ENCODE results near the gene C6orf120.

DNA sequence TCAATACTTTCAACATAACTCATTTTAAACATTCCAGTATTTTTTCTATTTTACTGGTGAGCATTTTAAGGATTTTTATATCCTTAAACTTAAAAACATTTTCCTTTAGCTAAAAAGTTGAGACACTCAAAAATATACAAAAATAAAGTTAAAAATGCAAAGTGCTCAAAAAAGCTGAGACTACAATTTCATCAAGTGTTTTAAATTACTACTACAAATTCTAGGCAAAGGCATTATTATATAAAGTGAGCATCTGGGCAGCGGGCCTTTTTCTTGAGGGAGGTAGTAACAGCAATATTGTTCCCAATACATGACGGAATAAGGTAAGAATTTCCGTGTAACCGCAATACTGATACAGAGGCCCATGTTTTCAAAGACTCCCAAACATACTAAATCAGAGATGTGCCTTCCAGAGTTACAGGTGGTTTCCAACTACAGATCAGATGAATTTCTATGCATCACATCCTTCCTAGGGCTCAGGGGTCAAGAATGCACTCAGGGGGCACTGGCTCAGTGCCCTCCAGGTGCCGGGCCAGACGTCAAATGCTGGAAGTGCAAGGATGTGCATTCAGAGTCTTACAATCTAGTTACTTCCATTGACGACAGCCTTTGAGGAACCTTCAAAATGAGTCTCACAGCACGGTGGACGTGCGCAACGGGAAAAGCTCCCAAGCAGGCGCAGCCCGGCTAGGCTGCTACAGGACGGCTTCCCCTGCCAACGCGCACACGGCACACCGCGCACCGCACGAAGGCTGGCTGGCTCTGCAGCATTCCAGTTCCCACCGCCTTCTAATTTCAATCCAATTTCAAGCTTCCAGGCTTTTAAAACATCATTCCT, 20.7 kb downstream of the C6orf120 start:
- TF ChIP-seq, protein P1, sequence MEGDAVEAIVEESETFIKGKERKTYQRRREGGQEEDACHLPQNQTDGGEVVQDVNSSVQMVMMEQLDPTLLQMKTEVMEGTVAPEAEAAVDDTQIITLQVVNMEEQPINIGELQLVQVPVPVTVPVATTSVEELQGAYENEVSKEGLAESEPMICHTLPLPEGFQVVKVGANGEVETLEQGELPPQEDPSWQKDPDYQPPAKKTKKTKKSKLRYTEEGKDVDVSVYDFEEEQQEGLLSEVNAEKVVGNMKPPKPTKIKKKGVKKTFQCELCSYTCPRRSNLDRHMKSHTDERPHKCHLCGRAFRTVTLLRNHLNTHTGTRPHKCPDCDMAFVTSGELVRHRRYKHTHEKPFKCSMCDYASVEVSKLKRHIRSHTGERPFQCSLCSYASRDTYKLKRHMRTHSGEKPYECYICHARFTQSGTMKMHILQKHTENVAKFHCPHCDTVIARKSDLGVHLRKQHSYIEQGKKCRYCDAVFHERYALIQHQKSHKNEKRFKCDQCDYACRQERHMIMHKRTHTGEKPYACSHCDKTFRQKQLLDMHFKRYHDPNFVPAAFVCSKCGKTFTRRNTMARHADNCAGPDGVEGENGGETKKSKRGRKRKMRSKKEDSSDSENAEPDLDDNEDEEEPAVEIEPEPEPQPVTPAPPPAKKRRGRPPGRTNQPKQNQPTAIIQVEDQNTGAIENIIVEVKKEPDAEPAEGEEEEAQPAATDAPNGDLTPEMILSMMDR (conservative IDR thresholded peaks at IDR 0.05 in 1 of 2, IDR thresholded peaks at IDR 0.05 in 1 of 2; ENCODE audit: extremely low read depth in 1 of 2, insufficient read depth in 1 of 2, low read depth in 1 of 2, low read length in 2 of 2) = no peak
- TF ChIP-seq EZH2 (IDR thresholded peaks at IDR 0.05; ENCODE audit: borderline replicate concordance, low read length) = no peak
